Uterus (tissue), 2 donors: ENCODE measurements around the gene LTBP1.

Source experiments
- POLR2A ChIP-seq, 2 donors: fragments of 450-650 bp; IDR thresholded peaks; one replicate each; pipeline ENCODE4 v1.6.1; 2016; ENCODE audit warnings: antibody characterized with exemption in 2 of 2, mild to moderate bottlenecking in 1 of 2, moderate library complexity in 1 of 2
- TF ChIP-seq, protein P1 (sequence below), 4 experiments: fragments of 200-600 bp in 2 of 4; fragments of 450-650 bp in 2 of 4; sonication (generic) in 2 of 4; IDR thresholded peaks; one replicate each; pipeline ENCODE4 v1.5.1; 2016 to 2019; ENCODE audit warnings: antibody characterized with exemption in 4 of 4, mild to moderate bottlenecking in 2 of 4, moderate library complexity in 1 of 4

DNA sequence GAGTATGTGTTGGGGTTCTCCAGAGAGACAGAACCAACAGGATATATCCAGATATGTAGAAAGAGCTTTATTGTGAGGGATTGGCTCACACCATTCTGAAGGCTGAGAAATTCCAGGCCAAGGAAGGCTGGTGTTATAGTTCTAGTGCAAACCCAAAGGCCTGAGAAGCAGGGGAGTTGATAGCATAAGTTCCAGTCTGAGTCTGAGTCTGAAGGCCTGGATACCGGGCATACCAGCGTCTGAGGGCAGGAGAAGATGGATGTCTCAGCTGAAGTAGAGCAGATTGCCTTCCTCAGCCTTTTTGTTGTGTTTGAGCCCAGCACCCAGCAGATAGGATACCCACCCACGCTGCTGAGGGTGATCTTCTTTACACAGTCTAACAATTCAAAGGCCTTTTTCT lies 318.0 kb downstream of the LTBP1 start:
- TF ChIP-seq, protein P1, sequence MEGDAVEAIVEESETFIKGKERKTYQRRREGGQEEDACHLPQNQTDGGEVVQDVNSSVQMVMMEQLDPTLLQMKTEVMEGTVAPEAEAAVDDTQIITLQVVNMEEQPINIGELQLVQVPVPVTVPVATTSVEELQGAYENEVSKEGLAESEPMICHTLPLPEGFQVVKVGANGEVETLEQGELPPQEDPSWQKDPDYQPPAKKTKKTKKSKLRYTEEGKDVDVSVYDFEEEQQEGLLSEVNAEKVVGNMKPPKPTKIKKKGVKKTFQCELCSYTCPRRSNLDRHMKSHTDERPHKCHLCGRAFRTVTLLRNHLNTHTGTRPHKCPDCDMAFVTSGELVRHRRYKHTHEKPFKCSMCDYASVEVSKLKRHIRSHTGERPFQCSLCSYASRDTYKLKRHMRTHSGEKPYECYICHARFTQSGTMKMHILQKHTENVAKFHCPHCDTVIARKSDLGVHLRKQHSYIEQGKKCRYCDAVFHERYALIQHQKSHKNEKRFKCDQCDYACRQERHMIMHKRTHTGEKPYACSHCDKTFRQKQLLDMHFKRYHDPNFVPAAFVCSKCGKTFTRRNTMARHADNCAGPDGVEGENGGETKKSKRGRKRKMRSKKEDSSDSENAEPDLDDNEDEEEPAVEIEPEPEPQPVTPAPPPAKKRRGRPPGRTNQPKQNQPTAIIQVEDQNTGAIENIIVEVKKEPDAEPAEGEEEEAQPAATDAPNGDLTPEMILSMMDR (IDR thresholded peaks at IDR 0.05): no peak
- no peak for TF ChIP-seq POLR2A (IDR thresholded peaks at IDR 0.05)
